GM12878 (cell line): ENCODE measurements around the gene ZNF81.

Source experiments
- CTCF ChIP-seq, 3 experiments: IDR thresholded peaks in 2 of 3; conservative IDR thresholded peaks in 1 of 3; 2 replicates each; pipeline ENCODE4 v1.5.1; 2011; ENCODE audit warnings: low read depth in 3 of 3, low read length in 3 of 3, mild to moderate bottlenecking in 3 of 3, control low read depth in 2 of 3, moderate library complexity in 2 of 3, inconsistent platforms in 1 of 3, mixed read lengths in 1 of 3; ENCODE audit not compliant: control insufficient read depth in 2 of 3, insufficient read depth in 1 of 3; ENCODE audit errors: extremely low read depth in 1 of 3
- DPF2 ChIP-seq: fragments of 450-650 bp; IDR thresholded peaks from 2 replicates; pipeline ENCODE4 v1.6.1; 2017; ENCODE audit warnings: mild to moderate bottlenecking
- FOS ChIP-seq: IDR thresholded peaks from 3 replicates; pipeline ENCODE4 v1.6.1; 2011; ENCODE audit warnings: borderline replicate concordance; ENCODE audit not compliant: insufficient read length; ENCODE audit errors: extremely low read depth
- GABPA ChIP-seq: IDR thresholded peaks from 2 replicates; pipeline ENCODE4 v1.6.1; 2014; ENCODE audit warnings: antibody characterized with exemption, low read depth, mild to moderate bottlenecking, inconsistent platforms
- KDM1A ChIP-seq: fragments of 200-600 bp; sonication (generic); IDR thresholded peaks from 2 replicates; pipeline ENCODE4 v1.6.1; 2016; ENCODE audit warnings: borderline replicate concordance
- MAX ChIP-seq: IDR thresholded peaks from 2 replicates; pipeline ENCODE4 v1.6.1; 2012; ENCODE audit warnings: low read depth, low read length, improper control_type of control experiment
- POLR2A ChIP-seq: IDR thresholded peaks from 2 replicates; pipeline ENCODE4 v1.6.1; 2011; ENCODE audit warnings: low read depth, mild to moderate bottlenecking, low read length
- POLR2AphosphoS2 ChIP-seq: IDR thresholded peaks from 2 replicates; pipeline ENCODE4 v1.6.1; 2011; ENCODE audit warnings: low read depth, mild to moderate bottlenecking, low read length, improper control_type of control experiment, moderate library complexity
- POLR2AphosphoS5 ChIP-seq: IDR thresholded peaks from 2 replicates; pipeline ENCODE4 v1.6.1; 2011; ENCODE audit warnings: mild to moderate bottlenecking, low read length, inconsistent platforms
- STAT1 ChIP-seq: fragments of 450-650 bp; conservative IDR thresholded peaks from 2 replicates; pipeline ENCODE4 v1.6.1; 2014; ENCODE audit warnings: antibody characterized with exemption, mild to moderate bottlenecking

- TF ChIP-seq MAX, result no peak
- TF ChIP-seq CTCF (IDR thresholded peaks at IDR 0.05 in 2 of 3, conservative IDR thresholded peaks at IDR 0.05 in 1 of 3; ENCODE audit: control insufficient read depth in 2 of 3, extremely low read depth in 1 of 3, insufficient read depth in 1 of 3, low read depth in 3 of 3, low read length in 3 of 3), result no peak
- TF ChIP-seq DPF2, result no peak
- TF ChIP-seq FOS, result no peak
- no peak for TF ChIP-seq STAT1
- no peak for TF ChIP-seq POLR2A
- no peak for TF ChIP-seq POLR2AphosphoS5
- TF ChIP-seq KDM1A, result no peak
- TF ChIP-seq GABPA, result no peak
- TF ChIP-seq POLR2AphosphoS2, result no peak
Measured at GRCh38 chrX:47843363-47843762, 6.7 kb downstream of the ZNF81 start.
